ENCODE measurements around the gene LRP1. TPM values are rescaled to one million over a fixed set of nuclear protein-coding genes. Genes with fewer than 3 reads are reported as not detected.

Gene LRP1
- total RNA-seq, 1 donor from 2014 or later = 448 TPM

DNA sequence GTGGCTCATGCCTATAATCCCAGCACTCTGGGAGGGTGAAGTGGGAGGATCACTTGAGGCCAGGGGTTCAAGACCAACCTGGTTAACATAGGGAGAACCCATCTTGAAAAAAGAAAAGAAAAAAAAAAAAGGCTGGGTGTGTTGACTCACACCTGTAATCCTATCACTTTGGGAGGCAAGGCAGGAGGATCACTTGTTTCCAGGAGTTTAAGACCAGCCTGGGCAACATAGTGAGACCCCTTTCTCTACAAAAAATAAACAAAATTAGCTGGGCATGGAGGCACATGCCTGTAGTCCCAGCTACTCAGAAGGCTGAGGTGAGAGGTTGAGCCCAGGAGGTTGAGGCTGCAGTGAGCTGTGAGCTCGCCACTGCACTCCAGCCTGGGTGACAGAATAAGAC lies 42.1 kb downstream of the LRP1 start:
- Mint-ChIP-seq H3K4me1 (ENCODE audit: low read depth) (peaks cover 19% of the 10 kb centered on the region), H3K9me3 (ENCODE audit: low read depth) (no peaks in the 10 kb centered on the region), H3K36me3 (ENCODE audit: low read depth) (peaks cover 63% of the 10 kb centered on the region), H3K4me3 (ENCODE audit: unreplicated experiment) (no peak overlapping the region), H3K27me3 (ENCODE audit: low read depth) (no peaks in the 10 kb centered on the region), H3K27ac (ENCODE audit: unreplicated experiment) (peak overlapping the region; percentile 51)
- TF ChIP-seq, protein P1, sequence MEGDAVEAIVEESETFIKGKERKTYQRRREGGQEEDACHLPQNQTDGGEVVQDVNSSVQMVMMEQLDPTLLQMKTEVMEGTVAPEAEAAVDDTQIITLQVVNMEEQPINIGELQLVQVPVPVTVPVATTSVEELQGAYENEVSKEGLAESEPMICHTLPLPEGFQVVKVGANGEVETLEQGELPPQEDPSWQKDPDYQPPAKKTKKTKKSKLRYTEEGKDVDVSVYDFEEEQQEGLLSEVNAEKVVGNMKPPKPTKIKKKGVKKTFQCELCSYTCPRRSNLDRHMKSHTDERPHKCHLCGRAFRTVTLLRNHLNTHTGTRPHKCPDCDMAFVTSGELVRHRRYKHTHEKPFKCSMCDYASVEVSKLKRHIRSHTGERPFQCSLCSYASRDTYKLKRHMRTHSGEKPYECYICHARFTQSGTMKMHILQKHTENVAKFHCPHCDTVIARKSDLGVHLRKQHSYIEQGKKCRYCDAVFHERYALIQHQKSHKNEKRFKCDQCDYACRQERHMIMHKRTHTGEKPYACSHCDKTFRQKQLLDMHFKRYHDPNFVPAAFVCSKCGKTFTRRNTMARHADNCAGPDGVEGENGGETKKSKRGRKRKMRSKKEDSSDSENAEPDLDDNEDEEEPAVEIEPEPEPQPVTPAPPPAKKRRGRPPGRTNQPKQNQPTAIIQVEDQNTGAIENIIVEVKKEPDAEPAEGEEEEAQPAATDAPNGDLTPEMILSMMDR (IDR thresholded peaks at IDR 0.05) = no peak
- no peak for DNase-seq (ENCODE audit: low spot score)

DNA sequence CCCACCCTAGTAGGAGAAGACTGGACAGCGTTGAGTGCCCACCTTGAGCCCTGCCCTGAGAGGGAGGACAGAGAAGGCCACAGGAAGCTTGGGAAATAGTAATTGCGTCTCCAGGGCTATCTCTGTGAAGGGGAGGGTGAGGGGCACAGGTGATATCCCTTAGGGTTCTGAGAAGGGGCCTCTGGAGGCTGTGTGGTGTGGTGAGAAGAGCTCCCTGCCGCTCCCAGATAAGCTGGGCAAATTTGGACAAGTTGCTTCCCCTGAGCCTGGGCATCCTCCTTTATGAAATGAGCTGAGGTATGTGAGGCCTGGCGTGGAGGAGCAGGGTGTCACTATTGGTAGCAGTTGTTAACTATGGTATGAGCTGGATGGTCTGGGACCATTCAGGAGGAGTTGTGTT lies 42.6 kb downstream of the LRP1 start:
- no peaks in the 10 kb centered on the region for H3K27me3 Mint-ChIP-seq (ENCODE audit: low read depth)
- TF ChIP-seq, protein P1 (IDR thresholded peaks at IDR 0.05) = no peak
- peaks cover 19% of the 10 kb centered on the region for H3K4me1 Mint-ChIP-seq (ENCODE audit: low read depth)
- peak overlapping the region; percentile 66 for H3K27ac Mint-ChIP-seq (ENCODE audit: unreplicated experiment)
- H3K9me3 Mint-ChIP-seq (ENCODE audit: low read depth) = no peaks in the 10 kb centered on the region
- DNase-seq (ENCODE audit: low spot score) = no peak
- H3K36me3 Mint-ChIP-seq (ENCODE audit: low read depth) = peaks cover 68% of the 10 kb centered on the region
- H3K4me3 Mint-ChIP-seq (ENCODE audit: unreplicated experiment) = no peak overlapping the region

DNA sequence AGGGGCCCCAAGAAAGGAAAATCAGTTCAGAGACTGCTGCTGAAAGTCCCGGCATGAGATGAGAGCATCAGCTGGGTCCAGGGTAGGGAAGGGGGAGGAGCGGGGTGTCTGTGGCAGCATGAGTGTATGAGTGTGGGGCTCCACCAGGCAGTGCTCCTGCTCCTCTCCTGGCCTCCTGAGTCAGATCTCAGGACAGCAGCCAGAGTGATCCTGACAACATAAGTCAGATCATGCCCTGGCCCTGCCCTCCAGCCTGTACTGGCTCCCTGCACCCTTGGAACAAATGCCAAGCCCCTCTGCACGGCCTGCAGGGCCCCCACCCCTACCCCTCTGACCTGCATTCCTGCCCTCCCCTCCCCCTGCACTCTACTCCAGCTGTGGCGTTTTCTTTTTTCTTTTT lies 43.4 kb downstream of the LRP1 start:
- H3K36me3 Mint-ChIP-seq (ENCODE audit: low read depth) = peaks cover 69% of the 10 kb centered on the region
- H3K27ac Mint-ChIP-seq (ENCODE audit: unreplicated experiment) = peak overlapping the region; percentile 66
- H3K9me3 Mint-ChIP-seq (ENCODE audit: low read depth) = no peaks in the 10 kb centered on the region
- H3K4me3 Mint-ChIP-seq (ENCODE audit: unreplicated experiment) = no peak overlapping the region
- H3K4me1 Mint-ChIP-seq (ENCODE audit: low read depth) = peaks cover 14% of the 10 kb centered on the region
- H3K27me3 Mint-ChIP-seq (ENCODE audit: low read depth) = no peaks in the 10 kb centered on the region
- no peak for DNase-seq (ENCODE audit: low spot score)
- TF ChIP-seq, protein P1 (IDR thresholded peaks at IDR 0.05) = no peak

DNA sequence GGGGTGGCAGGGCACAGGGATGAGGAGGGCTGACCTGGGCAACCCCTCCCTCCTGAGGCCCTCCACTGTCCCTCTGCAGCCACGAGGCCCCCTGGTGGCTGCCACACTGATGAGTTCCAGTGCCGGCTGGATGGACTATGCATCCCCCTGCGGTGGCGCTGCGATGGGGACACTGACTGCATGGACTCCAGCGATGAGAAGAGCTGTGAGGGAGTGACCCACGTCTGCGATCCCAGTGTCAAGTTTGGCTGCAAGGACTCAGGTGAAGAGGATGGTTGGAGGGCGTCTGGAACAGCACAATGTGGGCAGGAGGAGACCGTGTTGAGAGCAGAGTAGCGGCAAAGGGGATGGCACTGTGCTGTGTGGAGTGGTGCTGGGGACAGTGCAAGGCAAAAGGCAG lies 44.8 kb downstream of the LRP1 start:
- H3K27me3 Mint-ChIP-seq (ENCODE audit: low read depth) = no peaks in the 10 kb centered on the region
- DNase-seq (ENCODE audit: low spot score) = no peak
- peaks cover 60% of the 10 kb centered on the region for H3K36me3 Mint-ChIP-seq (ENCODE audit: low read depth)
- no peaks in the 10 kb centered on the region for H3K9me3 Mint-ChIP-seq (ENCODE audit: low read depth)
- TF ChIP-seq, protein P1 (IDR thresholded peaks at IDR 0.05) = peak; percentile 78
- H3K27ac Mint-ChIP-seq (ENCODE audit: unreplicated experiment) = peak overlapping the region; percentile 78
- H3K4me1 Mint-ChIP-seq (ENCODE audit: low read depth) = peaks cover 9% of the 10 kb centered on the region
- no peak overlapping the region for H3K4me3 Mint-ChIP-seq (ENCODE audit: unreplicated experiment)

DNA sequence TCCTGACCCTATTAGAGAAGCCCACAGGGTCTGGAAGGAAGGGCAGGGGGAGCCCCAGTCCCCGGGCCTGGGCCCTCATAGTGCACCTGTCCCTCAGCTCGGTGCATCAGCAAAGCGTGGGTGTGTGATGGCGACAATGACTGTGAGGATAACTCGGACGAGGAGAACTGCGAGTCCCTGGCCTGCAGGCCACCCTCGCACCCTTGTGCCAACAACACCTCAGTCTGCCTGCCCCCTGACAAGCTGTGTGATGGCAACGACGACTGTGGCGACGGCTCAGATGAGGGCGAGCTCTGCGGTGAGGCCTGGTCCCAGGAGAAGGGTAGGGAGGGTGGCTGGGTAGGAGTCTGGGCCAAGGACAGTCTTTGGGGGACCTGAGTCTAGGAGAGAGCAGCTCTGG lies 45.4 kb downstream of the LRP1 start:
- H3K9me3 Mint-ChIP-seq (ENCODE audit: low read depth) = no peaks in the 10 kb centered on the region
- H3K27ac Mint-ChIP-seq (ENCODE audit: unreplicated experiment) = no peak overlapping the region
- TF ChIP-seq, protein P1 (IDR thresholded peaks at IDR 0.05) = no peak
- peaks cover 63% of the 10 kb centered on the region for H3K36me3 Mint-ChIP-seq (ENCODE audit: low read depth)
- peaks cover 9% of the 10 kb centered on the region for H3K4me1 Mint-ChIP-seq (ENCODE audit: low read depth)
- H3K4me3 Mint-ChIP-seq (ENCODE audit: unreplicated experiment) = no peak overlapping the region
- no peaks in the 10 kb centered on the region for H3K27me3 Mint-ChIP-seq (ENCODE audit: low read depth)
- no peak for DNase-seq (ENCODE audit: low spot score)

Data from chondrocyte (in vitro differentiated cells).